Epidermal melanocyte (primary cell): ENCODE data around the gene RERG.
"Not testable (repeated sequence)": the region's sequence is repeated elsewhere in the genome, so short reads cannot be mapped to it uniquely, and the experiment has no call there.

Experiments used
- DNase-seq: peaks from one replicate; pipeline ENCODE4 v3.0.0; 2011; ENCODE audit warnings: low spot score; ENCODE audit not compliant: insufficient read length

Gene RERG, protein sequence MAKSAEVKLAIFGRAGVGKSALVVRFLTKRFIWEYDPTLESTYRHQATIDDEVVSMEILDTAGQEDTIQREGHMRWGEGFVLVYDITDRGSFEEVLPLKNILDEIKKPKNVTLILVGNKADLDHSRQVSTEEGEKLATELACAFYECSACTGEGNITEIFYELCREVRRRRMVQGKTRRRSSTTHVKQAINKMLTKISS

DNA sequence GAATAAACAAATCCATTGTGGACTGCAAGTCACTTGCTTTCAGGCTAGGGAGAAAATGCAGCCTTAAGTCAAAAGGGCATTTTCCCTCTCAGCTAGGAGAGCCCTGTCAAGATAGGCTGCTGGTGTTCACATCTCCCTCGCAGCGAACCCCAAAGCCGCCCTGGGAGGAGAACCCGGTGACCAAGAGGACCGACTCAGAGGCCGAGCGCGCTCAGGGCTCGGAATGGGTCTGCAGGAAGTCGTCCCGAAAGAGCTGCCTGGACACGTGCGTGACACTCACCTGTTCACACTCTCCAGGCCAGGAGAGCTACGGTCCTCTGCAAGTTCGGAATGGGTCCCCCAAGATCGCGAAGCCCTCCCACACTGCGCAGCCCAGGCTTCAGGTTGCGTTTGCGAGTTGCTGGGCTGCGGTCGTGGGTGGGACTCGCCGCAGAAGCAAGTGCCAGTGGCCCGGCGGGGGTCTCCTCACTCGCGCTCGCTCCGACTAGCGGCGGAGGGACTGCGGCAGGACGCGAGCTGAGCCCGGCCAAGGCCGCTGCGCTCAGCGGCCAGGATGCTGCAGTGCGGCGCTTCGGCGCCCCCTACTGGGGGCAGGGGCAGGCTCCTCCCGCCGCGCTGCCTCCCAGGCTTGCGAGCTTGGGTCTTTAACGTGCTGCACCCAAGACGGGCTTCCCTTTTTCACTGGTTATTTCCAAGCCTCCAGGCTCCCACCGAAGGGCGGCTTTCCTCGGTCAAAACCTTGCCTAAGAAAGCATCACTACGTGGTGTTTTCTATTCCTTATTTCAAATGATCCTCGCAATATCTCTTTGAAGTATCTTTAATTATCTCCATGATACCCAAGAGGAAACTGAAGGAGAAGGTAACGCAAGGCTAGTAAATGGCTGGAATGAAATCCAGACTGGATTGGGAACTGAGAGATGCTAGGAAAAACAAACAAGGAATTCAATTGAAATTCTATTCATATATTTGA lies at the start of gene RERG:
RERG (minus strand) TSS at position 503 of the 971 bp plus-strand sequence. CDS start 3,928 bp downstream, outside the sequence.
- peak; percentile 36 for DNase-seq

DNA sequence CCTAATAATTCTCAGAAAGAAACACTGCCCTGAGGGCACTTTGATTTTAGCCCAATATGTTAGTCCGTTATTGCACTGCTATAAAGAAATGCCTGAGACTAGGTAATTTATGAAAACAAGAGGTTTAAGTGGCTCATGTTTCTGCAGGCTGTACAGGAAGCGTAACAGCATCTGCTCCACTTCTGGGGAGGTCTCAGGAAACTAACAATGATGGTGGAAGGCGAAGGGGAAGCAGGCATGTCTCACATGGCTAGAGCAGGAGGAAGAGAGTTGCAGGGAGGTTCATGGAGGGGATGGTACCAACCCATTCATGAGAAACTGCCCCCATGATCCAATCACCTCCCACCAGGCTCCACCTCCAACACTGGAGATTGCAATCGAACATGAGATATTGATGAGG lies 49.4 kb upstream of the RERG start:
- DNase-seq: no peak

DNA sequence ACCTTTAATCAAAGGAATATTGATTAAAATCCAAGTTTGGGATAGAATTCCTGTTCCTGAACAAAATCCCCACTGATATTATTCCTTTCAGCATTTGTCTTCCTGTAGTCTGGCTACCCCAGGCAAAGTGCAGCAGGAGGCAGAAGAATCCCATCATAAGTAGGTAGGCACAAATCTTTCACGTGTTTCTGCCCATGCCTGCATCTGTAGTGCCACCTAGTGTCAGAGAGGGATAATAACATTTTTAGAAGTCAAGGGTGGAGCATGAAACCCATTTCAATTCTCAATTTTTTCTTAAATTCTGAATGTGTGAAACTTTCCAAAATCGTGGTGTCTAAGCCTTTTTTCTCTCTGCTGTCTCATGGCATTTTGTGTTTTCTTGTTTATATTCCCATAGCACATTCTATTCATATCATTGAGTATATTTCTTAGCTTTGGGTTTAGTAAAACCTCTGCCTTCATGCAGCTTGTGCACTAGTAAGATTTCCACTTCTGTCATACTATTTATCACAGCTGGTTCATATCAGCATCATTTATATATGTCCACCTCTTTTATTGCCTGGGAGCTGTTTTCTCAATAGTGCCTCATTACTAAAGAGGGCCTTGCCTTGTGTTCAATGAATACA lies 47.8 kb upstream of the RERG start:
- DNase-seq: peak; percentile 49

DNA sequence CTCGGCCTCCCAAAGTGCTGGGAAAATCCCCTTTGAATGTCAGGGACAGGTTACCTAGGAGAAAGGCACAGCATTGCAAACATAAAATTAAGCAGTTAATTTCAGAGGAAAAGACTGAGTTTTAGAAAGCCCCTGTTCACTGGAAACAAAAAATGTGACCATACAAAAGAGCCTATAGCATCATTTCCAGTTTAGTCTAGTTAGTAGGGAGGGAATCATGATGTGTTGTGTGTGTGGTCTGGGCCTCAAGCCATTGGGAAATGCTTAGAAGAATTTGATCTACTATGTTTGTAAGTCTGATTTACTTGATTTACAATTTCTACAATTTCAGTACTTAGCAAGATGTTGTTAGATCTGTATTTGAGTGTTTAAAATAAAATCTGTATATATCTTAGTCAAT lies 47.1 kb upstream of the RERG start:
- no peak for DNase-seq

DNA sequence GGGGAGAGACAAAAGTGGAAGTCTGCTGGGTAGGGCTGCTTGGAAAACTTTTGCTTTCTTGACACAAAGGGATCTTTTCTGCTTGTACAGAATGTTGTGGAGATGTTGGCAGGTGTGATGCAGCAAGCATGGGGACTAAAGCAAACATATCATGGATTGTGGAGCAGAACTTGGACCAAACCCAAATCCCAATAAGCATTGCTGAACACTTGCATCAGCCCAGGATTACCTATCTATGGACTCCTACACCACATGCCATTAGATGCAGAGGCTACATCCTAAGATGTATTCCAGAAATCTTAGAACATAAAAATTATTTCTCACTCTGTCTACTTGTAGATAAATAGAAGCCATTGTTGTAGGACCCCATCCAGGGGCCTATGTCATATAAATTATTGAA lies 44.7 kb upstream of the RERG start:
- DNase-seq: no peak

DNA sequence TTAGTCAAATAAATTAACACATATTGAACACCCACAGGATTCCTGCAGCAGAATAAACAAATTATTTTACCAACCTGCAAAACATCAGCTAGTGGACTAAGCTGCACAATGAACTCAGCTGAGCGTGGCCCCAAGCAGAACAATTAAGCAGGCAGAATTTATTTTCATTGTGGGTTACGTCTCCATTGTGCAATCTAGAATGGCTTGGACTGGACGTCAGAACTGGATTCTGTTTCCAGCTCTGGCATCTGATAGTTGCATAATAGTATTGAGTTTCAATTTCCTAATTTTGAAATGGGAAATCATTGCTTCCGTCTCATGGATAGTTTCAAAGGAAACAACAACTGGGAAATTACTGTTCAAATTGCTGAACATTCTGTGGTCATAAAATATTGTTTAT lies 35.5 kb upstream of the RERG start:
- peak; percentile 42 for DNase-seq

DNA sequence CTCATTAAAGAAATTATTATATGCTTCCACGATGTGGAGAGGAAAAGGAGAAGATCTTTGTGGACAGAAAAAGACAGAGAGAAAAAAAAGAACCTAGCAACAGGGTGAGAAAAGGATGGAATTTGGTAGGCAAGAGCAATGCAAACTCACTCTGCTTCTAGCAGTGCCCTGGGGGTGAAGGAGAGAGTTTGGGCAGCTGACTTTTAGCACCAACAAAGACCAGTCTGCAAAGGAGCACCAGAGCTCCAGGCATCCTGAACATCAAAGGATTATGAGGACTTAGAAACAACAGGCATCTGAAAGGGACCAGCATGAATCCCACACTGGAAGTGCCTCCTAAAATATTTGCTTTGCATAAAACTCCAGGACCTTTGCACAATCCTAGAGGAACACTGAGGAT lies 32.8 kb upstream of the RERG start:
- no peak for DNase-seq

DNA sequence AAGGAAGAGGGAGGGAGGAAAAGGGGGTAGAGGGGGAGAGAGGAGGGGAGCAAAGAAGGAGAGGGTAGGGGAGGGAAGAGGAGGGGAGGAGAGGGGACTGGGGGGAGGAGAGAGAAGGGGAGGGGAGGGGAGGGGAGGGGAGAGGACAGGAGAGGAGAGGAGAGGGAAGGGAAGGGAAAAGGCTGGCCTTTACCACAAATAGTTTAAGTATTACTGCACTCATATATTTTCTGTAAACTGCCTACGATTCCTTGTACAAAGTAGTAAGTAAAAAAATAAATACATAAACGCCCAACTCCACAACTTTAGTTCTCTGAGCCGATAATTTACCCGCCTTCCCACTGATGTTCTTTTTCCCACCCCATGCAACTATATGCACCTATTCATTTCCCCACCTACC lies 23.7 kb upstream of the RERG start:
- no peak for DNase-seq

DNA sequence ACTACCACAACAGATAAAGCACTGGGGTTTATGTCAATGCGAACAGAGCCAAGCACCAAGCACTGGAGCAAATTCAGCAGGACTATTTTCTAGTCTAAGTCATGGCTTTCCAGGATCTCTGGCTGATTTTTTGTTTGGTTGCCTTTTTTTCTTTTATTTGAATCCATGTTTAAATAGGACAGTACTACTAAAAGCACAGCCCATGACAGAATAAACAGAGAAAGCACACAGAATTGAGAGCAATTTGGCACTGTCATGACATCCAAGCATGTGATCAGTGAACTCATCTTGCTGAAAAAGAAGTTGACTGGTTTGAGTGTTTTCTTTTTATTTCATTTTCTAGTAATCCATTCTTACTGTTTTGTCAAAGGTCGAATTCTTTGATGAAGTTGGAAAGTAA lies 23.1 kb upstream of the RERG start:
- DNase-seq: no peak

DNA sequence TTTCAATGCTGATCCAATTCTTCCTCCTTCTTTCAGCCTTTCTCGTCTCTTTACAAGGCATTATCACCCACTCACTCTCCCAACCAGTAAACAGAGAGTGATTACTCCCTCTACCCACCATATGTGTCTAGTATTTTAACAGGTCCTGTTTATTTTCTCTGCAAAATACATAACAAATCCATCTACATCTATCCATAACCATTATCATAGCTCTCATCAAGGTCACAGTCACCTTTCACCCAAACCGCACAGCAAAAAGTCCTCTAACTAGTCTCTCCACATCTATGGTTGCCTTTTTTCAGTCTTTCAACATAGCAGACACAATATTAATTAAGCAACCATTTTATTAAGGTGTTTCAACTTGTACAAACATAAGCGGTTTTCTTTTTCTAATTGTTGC lies 21.9 kb upstream of the RERG start:
- no peak for DNase-seq

DNA sequence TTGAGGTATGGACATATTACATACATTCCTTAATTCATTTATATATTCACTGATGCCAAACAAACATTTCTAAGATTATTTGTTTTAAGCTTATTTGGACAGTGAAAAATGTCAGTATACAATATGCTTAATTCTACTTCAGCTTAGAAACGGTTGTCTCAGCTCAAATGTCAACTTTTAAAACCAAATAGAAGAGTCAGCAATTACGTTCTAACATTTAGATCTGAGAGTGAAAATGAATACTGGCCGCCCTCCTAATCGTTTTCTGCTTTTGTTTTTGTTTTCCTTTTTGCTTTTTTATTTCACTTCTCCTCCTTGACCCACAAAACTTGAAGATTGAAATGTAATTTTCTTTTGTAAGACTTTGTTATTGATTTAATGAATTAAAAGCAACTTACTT lies 19.7 kb upstream of the RERG start:
- no peak for DNase-seq

DNA sequence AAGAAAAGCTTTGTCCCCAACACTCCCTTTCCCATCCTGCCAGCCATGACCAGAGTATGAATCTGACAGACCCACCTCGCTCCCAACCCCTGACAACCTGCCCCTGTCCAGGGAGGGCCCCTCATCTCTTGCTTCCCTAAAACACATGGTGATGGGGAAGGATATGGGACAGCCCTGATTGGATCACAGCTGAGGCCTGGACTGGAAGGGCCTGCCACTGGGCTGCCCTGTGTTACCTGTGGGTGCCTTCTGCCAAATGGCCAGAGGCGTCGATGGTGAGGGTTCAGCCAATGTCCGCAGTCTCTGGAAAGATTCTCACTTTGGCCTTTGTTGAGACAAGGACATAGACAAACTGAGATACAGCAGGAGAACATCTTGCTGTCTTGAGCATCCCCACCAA lies 13.3 kb upstream of the RERG start:
- no peak for DNase-seq

DNA sequence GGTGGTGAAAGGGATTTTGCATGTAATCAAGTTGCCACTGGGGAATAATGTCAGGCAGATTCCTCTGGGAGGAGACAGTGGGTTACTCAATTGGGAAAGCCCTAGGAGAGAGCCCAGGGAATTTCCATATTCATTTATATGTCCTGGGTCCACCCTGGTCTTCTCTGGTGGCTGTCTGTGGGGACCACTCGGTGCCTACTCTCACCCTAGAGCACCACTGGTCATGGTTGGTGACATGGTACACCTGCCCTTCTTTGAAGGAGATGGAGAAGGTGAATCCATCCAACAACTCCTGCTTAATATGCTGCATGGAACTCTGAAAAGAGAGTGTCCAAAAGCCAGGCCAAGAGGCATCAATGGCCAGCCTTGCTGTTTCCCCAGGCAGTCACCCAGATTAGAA lies 12.8 kb upstream of the RERG start:
- no peak for DNase-seq

DNA sequence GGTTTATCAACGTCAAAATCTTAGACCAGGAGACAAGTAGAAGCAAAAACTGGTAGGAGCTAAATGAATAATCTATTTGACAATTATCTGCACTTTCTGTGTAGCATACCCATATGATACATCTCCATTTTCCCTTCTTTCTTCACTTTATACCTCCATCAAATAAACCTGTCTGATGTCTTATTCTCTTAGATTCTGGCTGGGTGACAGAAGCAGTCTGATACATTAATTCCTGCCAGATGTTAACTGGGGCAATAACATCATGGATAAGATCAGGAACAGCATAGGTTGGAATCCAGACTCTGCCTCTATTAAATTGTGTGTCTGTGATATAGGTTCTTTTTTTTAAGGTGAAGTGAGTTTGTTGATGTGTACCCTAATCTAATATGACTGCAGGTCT lies 11.7 kb upstream of the RERG start:
- no peak for DNase-seq

DNA sequence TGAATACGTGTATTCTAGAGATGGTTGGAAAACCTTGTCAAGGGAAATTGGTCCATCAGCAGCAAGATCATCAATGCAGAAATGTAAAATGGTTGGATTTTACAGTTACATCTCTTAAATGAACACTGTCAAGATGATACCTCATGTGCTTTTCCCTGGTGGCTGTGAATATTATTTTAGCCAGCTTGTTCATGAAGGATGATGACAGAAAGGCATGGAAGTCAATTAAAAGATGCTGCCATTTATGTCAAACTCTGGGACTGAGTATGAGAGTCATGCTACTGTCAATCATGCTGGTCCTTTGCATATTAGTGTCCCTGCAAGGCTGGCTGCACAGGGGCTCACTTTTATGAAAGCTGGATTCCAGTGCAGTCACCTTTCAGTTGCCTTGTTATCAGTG lies 10.3 kb upstream of the RERG start:
- DNase-seq: no peak

DNA sequence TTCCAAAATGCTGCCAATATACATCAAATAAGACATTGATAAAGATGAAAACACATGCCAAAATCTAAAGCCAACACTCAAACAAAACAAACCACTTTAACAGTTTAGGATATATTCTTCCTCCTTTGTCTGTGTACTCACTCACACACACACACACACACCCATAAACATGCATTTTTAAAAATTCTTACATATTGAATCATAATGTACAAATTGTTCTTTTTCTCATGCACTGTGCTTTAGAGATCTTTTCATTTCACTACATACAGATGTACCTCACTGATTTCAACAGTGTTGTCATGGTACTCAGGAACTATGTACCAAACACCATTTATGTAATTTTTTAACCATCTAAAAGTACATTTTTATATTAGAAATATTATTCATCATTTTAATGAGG lies 9.5 kb upstream of the RERG start:
- no peak for DNase-seq

DNA sequence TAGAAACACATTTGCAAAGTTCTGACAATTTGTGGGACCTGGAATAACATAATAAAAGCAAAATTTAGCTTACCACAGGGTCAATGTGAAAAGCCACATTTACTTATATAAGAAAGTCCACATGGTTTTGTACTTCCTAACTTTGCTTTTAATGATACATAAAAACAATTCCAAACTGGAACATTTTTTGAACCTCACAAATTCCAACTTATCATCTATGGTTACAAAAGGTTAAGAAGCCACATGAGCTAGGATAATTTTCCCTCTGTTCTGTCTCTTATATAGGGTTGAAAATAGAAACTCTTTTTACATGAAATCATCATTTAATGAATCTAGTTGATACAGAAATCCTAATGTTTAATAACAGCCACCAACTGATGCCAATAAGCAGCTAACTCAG lies 8.9 kb upstream of the RERG start:
- no peak for DNase-seq

DNA sequence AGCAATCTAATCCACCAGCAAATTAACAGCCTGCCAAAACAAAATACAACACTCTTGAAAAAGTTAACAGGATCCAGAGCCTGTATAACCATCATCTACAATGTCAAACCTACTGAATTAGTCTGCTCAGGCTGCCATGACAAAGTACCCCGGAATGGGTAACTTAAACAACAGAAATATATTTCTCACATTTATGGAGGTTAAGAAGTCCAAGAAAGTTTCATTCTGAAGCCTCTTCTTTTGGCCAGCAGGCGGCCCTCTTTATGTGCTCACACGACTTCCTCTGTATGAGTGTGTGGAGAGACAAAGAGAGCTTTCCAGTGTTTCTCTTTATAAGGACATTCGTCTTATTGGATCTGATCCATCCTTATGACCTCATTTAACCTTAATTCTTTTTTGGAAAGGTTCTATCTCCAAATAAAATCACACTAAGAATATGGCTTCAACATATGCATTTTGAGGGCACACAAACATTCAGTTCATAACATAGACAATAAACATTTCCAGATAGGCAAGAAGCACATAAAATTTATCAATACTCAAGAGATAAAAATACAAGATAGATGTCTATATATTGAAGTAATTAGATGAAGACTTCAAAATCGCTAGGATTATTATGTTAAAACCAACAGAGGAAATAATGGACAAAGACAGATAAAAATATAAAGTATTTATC lies 5.9 kb upstream of the RERG start:
- DNase-seq: peak; percentile 79

DNA sequence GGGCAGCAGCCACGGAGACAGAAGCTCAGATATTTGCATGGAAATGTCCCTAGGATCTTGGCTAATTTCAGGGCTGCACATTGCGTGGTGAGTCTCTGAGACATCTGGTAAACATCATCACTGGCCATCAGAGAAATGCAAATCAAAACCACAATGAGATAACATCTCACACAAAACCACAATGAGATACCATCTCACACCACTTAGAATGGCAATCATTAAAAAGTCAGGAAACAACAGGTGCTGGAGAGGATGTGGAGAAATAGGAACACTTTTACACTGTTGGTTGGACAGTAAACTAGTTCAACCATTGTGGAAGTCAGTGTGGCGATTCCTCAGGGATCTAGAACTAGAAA lies 4.6 kb upstream of the RERG start:
- DNase-seq: not testable (repeated sequence)

DNA sequence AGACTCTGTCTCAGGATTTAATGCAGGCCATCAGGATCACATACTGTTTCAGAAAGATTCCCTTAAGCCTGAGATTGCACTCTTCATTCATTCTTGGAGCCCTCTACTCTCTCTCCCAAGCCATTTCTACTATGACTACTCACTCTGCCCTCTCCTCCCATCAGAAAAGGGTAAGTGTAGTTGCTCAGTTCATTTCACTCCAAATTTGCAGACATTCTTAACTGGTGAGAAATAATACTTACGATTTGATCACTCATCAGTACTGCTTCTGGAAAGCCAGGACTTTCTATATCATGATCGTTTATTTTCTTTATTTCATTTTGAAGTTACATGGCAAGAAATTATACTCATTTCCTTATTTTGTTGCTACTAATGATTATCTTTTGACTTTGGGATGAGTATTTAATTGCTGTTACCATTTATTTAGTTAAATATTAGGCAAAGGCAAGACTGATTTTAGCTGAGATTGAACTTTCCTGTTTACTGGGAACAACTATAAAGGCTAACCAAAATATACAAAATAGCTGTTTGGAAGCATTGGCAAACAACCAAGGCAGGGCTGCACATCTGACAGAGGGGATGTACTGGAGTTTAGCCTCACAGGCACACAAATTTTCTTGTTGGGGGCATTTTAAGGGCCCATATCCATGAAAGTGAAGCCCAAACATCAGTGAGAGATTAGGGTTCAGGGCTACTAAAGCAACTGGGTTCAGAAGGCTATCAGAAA lies 4.1 kb upstream of the RERG start:
- no peak for DNase-seq

DNA sequence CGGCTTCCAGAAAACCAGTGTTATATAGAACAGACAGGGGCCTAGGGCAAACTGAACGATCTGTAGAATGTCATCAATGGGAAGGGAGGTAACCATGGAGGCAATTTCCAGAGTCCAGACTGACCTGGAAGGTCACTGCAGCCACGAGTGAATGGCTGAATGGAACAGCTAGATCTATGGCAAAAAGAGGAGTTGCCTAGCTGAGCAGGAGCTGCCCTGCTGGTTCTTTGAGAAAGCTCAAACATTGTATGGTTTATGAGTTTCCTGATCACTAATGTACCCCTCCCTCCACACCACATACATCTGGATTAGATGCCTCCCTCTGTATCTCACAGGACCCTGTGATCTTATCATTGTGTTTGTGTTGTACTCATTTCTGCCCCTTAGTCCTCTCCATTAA lies 1.0 kb upstream of the RERG start:
- no peak for DNase-seq
